NCI-H1436 treated with DMSO at 0.1 percent for 48 hours (cell line): ENCODE measurements around the gene INTS7.
A peak's percentile ranks its signal among the peaks of the same experiment; 100 is the strongest.

Source experiments
- DNase-seq: peaks from one replicate; lab custom pipeline; 2025; lab: John Stamatoyannopoulos, UW

The INTS7 gene, protein sequence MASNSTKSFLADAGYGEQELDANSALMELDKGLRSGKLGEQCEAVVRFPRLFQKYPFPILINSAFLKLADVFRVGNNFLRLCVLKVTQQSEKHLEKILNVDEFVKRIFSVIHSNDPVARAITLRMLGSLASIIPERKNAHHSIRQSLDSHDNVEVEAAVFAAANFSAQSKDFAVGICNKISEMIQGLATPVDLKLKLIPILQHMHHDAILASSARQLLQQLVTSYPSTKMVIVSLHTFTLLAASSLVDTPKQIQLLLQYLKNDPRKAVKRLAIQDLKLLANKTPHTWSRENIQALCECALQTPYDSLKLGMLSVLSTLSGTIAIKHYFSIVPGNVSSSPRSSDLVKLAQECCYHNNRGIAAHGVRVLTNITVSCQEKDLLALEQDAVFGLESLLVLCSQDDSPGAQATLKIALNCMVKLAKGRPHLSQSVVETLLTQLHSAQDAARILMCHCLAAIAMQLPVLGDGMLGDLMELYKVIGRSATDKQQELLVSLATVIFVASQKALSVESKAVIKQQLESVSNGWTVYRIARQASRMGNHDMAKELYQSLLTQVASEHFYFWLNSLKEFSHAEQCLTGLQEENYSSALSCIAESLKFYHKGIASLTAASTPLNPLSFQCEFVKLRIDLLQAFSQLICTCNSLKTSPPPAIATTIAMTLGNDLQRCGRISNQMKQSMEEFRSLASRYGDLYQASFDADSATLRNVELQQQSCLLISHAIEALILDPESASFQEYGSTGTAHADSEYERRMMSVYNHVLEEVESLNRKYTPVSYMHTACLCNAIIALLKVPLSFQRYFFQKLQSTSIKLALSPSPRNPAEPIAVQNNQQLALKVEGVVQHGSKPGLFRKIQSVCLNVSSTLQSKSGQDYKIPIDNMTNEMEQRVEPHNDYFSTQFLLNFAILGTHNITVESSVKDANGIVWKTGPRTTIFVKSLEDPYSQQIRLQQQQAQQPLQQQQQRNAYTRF

DNA sequence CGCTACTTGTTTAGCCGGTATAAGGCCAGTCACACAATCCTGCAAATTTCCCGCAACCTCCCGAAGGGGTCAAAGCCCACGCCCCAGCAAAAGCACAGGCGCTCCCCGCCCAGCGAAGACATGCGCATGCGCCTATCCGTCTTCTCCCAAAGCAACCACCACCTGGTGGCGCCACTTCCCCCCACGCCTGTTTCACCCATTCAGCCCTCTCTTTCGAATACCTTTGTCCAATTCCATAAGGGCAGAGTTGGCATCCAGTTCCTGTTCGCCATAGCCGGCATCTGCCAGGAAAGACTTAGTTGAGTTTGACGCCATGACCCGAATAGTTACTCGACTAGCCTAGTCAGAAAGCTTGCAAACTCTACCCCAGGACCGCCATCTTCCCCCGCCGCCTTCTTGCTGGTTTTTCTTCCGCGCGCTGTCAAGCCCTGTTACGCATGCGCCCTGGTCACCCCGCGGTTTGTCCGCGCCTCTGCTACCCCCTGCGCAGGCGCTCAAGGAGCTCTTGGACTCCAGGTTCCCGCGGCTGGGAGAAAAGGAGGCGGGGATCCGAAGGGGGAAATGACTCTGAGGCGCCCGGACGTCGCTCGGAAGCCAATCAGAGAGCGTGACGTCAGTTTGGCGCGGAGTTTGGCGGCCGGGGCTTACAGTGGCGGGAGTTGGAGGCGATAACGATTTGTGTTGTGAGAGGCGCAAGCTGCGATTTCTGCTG lies at the start of gene INTS7, which contains the start of gene DTL:
INTS7 (minus strand) TSS at position 435 of the 712 bp plus-strand sequence; CDS start at position 315, 120 bp downstream.
DTL (plus strand) TSS at position 626 of the 712 bp plus-strand sequence. CDS start 143 bp downstream, outside the sequence.
- DNase-seq, result peak; percentile 99

DNA sequence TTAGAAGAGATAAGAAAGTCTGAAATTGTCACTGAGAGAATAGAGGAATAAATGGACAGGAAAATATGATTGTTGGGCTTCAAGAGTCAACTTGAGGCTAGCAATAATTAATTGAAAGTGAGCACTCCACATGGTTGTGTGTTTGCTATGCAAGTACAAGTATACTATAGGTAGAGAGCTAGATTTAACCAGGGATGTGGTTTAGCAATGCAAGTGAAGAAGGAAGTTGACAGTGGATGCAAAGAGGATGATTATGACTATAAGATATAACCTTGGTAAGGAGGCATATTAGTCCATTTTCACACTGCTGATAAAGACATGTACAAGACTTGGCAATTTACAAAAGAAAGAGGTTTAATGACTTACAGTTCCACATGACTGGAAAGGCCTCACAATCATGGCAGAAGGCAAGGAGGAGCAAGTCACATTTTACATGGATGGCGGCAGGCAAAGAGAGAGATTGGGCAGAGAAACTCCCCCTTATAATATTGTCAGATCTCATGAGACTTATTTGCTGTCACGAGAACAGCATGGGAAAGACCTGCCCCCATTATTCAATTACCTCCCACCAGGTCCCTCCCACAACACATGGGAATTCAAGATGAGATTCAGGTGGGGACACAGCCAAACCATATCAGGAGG lies 47.5 kb upstream of the INTS7 start:
- DNase-seq, result no peak

DNA sequence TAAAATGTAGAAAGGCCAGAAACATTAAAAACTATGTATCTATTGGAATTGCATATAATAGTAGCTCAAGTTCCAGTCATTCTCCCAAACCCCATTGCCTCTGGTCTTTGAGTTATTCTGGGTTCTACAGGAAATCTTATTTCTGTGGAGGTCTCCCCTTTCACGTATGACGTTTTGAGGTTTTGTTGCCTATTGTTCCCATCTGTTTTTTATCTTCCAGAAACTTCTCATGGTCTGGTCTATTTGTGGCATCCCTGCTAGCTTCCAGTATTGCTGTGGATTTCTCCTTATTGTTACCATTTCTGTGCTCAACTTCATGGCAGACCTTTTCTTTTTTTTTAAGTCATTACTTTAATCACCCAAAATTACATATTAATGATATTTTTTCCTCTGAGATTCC lies 43.5 kb upstream of the INTS7 start:
- no peak for DNase-seq

DNA sequence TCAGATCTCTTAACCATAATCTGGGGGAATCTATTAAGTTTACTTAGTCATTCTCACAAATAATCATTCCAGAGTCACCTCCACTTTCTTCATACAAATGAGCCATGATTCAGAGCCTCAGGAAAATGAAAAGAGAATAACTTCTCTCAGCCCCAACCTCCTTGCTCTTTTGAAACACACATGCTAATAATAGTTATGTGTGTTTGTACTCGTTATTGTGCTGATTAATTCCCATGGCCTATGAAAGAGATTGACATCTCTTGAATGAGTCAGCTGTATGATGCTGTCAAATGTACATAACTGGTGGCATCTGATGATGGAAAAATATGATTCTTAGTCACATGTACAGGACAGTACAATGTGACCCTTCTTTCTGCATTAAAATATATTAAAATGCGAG lies 41.7 kb upstream of the INTS7 start:
- DNase-seq, result no peak

DNA sequence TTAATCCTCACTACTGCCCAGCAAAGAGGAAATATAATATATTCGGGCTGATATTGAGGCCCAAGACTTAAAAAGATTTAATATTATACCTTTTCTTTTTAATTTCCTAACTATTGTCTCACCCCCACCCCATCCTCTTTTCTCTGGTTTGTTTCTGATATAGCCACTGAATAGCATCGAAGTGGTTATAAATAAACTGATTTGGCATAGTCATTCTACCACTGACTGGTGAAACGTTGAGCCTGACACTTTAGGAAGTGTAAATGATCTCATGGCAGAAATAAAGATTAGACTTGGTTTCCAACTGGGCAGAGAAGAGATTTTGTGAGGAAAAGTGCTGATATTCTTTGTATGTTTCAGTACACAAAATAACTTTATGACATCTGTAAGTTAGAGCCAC lies 39.5 kb upstream of the INTS7 start:
- DNase-seq, result no peak

- no peak for DNase-seq
Measured at GRCh38 chr1:212074313-212074712, 39.0 kb upstream of the INTS7 start.

GRCh38 chr1:212073490-212073889 lies 38.1 kb upstream of the INTS7 start:
- no peak for DNase-seq

DNA sequence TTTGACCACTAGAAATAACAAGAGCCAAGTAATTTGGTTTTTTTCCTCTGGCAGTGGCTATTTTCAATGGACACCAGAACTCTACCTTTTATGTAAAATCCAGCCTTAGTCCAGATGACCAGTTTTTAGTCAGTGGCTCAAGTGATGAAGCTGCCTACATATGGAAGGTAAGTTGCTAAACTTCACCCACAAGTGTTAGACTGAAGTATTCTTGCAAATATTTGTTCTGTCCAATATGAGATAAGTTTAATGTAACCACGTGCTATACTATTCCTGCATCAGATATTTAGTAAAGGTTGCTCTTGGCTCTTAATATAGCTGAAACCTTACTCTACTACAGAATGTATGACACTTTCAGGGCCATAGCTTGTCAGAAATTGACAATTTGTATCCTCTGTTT lies 36.7 kb upstream of the INTS7 start:
- no peak for DNase-seq

GRCh38 chr1:212070720-212071302 lies 35.5 kb upstream of the INTS7 start:
- no peak for DNase-seq

GRCh38 chr1:212067787-212068186 lies 32.4 kb upstream of the INTS7 start:
- DNase-seq, result no peak

DNA sequence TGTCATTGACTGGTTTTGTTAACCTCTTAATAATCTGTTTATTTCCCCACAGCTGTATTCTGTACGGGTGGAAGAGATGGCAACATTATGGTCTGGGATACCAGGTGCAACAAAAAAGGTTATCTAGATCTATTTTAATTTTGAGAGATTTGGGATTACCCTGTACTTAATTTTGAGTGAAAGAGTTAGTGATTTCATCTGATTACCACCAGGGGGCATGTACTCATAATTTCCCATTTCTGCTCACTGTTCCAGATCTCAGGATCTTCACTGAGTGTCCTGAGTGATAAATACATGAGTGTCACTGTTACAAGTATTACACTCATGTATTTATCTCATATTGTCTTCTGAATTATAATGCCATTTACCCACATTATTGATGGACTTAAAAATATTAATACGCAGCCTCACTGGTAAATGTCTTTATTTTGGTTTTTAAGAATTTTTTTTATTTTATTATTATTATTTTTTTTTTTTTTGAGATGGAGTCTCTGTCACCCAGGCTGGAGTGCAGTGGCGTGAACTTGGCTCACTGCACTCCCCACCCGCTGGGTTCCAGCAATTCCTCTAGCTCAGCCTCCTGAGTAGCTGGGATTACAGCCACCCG lies 27.6 kb upstream of the INTS7 start:
- no peak for DNase-seq

GRCh38 chr1:212060632-212061472 lies 25.5 kb upstream of the INTS7 start:
- DNase-seq, result no peak

DNA sequence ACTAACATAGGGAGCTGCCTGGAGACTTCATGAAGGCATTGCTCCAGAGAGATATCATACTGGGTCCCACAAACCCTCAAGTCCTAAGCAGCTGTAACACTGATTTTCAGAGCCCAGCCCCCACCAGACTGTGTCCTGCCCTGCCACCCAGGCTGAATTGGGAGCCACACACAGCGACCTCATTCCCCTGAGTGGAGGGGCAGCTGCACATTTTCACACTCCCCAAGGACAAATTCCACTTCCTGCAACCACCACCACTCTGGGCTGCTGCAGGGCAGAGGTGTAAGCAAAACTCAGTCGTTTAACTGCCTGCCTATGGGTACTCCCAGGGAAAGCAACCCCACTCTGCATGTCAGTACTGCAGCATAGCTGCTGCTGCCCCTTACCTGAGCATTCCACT lies 20.0 kb upstream of the INTS7 start:
- no peak for DNase-seq

GRCh38 chr1:212053993-212054392 lies 18.6 kb upstream of the INTS7 start:
- no peak for DNase-seq

DNA sequence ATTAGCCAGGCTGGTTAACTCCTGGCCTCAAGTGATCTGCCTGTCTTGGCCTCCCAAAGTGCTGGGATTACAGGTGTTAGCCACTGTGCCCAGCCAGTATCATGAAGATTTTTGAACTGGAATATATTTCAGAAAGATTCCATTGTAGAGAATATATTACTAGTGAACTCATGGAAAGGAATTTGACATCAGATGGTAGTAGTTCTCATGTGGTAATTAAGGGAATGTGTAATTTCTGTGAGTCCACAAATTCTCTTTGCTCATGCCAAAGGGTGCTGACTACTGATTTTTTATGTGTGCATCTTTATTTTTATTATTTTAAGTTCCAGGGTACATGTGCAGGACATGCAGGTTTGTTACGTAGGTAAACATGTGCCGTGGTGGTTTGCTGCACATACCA lies 10.6 kb upstream of the INTS7 start:
- no peak for DNase-seq

GRCh38 chr1:212044851-212045250 lies 9.5 kb upstream of the INTS7 start:
- no peak for DNase-seq

DNA sequence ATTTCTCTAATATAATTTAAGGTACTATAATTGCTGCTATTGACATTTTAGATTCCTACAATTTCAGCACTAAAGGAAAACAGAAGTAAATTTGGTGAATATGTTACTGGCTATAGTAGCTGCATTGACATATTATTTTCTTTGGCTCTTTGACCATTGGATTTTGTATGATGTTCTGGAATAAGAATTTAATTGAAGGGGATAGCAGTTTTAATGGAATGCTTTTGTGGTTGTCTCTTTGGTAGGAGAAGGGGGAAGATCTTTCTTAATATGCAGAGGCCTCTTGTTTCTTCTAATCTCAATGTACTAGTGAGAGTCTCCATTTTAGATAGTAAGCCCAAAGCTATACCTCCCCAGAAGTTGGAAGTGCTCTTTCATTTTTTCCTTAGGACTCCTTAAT lies 7.1 kb upstream of the INTS7 start:
- DNase-seq, result no peak

DNA sequence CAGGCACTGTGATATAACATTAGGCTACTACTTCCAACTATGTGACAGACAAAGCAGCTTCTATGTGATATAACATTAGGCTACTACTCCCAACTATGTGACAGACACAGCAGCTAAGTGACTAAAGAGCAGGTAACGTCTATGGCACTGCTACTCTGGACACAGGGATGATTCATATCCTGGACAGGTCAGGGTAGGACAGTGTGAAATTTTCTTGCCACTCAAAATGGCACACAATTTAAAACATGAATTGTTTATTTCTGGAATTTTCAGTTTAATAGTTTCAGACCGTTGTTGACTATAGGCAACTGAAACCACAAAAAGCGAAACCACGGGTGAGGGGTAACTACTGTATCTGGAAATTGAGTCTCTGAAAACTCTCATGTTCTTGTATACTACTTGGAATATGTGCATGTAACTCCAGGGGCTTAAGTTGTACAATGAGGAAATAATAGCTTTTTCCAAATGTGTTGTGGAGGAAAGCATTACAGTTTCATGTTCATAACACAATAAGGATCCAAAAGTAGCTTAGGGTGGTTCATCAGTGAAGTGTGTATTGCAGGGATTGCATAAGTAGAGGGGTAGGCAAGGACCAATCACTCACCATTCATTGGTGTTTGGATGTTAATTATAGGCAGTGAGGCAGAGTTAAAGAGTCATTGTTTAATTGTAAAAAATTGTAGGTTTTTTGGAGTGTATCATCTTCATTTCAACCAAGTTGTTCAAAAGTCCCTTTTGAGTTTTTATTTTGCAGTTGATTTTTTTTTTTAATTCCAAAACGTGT lies 5.5 kb upstream of the INTS7 start:
- no peak for DNase-seq

DNA sequence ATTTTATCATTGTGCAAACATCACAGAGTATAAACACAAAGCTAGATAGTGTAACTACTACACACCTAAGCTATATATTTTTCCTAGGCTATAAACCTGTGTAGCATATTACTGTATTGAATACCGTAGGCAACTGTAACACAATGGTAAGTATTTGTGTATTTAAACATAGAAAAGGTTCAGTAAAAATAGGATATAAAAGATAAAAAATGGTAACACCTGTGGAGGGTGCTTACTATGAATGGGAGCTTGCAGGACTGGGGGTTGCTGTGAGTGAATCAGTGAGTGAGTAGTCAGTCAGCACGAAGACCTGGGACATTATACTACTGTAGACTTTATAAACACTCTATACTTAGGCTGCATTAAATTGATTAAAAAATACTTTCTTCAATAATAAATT lies 4.3 kb upstream of the INTS7 start:
- DNase-seq, result no peak
